ENCODE results near the gene GALNT5. TPM values are rescaled to one million over a fixed set of nuclear protein-coding genes. Genes with fewer than 3 reads are reported as not detected.

The GALNT5 gene
- total and polyA plus RNA-seq, 9 donors = 1.5 to 9.6 (median 4.7) TPM

GRCh38 chr2:157304811-157305722, 47.6 kb downstream of the GALNT5 start:
- H3K4me1 ChIP-seq (ENCODE audit: control insufficient read depth, insufficient read depth, low read length) = peaks cover 2% of the 10 kb centered on the region
- no peaks in the 10 kb centered on the region for H3K9me3 ChIP-seq (replicated peaks; ENCODE audit: control insufficient read depth, low read depth, low read length)
- WGBS (ENCODE audit: insufficient coverage) = no CpG with 5 or more reads among the region's 3 CpGs
- H3K27me3 ChIP-seq (ENCODE audit: control insufficient read depth, insufficient read depth, low read length) = no peaks in the 10 kb centered on the region
- H3K4me3 ChIP-seq (ENCODE audit: low read length) = no peak overlapping the region
- H3K36me3 ChIP-seq (ENCODE audit: control insufficient read depth, insufficient read depth, low read length) = no peaks in the 10 kb centered on the region
- DNase-seq = peak; percentile 62
- H3K27ac ChIP-seq (ENCODE audit: low read length) = no peak overlapping the region

- no peaks in the 10 kb centered on the region for H3K27me3 ChIP-seq (ENCODE audit: control insufficient read depth, insufficient read depth, low read length)
- peaks cover 2% of the 10 kb centered on the region for H3K4me1 ChIP-seq (ENCODE audit: control insufficient read depth, insufficient read depth, low read length)
- H3K9me3 ChIP-seq (replicated peaks; ENCODE audit: control insufficient read depth, low read depth, low read length) = no peaks in the 10 kb centered on the region
- no peak for DNase-seq
- no peak overlapping the region for H3K4me3 ChIP-seq (ENCODE audit: low read length)
- no peak overlapping the region for H3K27ac ChIP-seq (ENCODE audit: low read length)
- no CpG with 5 or more reads among the region's 4 CpGs for WGBS (ENCODE audit: insufficient coverage)
- no peaks in the 10 kb centered on the region for H3K36me3 ChIP-seq (ENCODE audit: control insufficient read depth, insufficient read depth, low read length)
Measured at GRCh38 chr2:157305723-157306110, 48.2 kb downstream of the GALNT5 start.

GRCh38 chr2:157307021-157307420, 49.5 kb downstream of the GALNT5 start:
- Histone ChIP-seq H3K36me3 (ENCODE audit: control insufficient read depth, insufficient read depth, low read length) (no peaks in the 10 kb centered on the region), H3K4me1 (ENCODE audit: control insufficient read depth, insufficient read depth, low read length) (peaks cover 2% of the 10 kb centered on the region)

GRCh38 chr2:157309878-157310277, 52.4 kb downstream of the GALNT5 start:
- Histone ChIP-seq H3K36me3 (ENCODE audit: control insufficient read depth, insufficient read depth, low read length) (no peaks in the 10 kb centered on the region), H3K4me1 (ENCODE audit: control insufficient read depth, insufficient read depth, low read length) (peaks cover 2% of the 10 kb centered on the region), H3K27me3 (ENCODE audit: control insufficient read depth, insufficient read depth, low read length) (no peaks in the 10 kb centered on the region), H3K4me3 (ENCODE audit: low read length) (no peak overlapping the region), H3K27ac (ENCODE audit: low read length) (no peak overlapping the region), H3K9me3 (replicated peaks; ENCODE audit: control insufficient read depth, low read depth, low read length) (no peaks in the 10 kb centered on the region)
- no CpG with 5 or more reads among the region's 2 CpGs for WGBS (ENCODE audit: insufficient coverage)
- DNase-seq = no peak

More at GRCh38 chr2:157307021-157307420, 49.5 kb downstream of the GALNT5 start:
- H3K4me3 ChIP-seq (ENCODE audit: low read length) = no peak overlapping the region
- H3K9me3 ChIP-seq (replicated peaks; ENCODE audit: control insufficient read depth, low read depth, low read length) = no peaks in the 10 kb centered on the region
- no peak for DNase-seq
- no peak overlapping the region for H3K27ac ChIP-seq (ENCODE audit: low read length)
- WGBS (ENCODE audit: insufficient coverage) = no CpG with 5 or more reads among the region's 1 CpG
- no peaks in the 10 kb centered on the region for H3K27me3 ChIP-seq (ENCODE audit: control insufficient read depth, insufficient read depth, low read length)

- Histone ChIP-seq H3K9me3 (replicated peaks; ENCODE audit: control insufficient read depth, low read depth, low read length) (no peaks in the 10 kb centered on the region), H3K36me3 (ENCODE audit: control insufficient read depth, insufficient read depth, low read length) (no peaks in the 10 kb centered on the region), H3K4me1 (ENCODE audit: control insufficient read depth, insufficient read depth, low read length) (no peaks in the 10 kb centered on the region), H3K27ac (ENCODE audit: low read length) (no peak overlapping the region), H3K4me3 (ENCODE audit: low read length) (no peak overlapping the region), H3K27me3 (ENCODE audit: control insufficient read depth, insufficient read depth, low read length) (no peaks in the 10 kb centered on the region)
- WGBS (ENCODE audit: insufficient coverage) = no CpG with 5 or more reads among the region's 1 CpG
- no peak for DNase-seq
Measured at GRCh38 chr2:157311706-157312105, 54.2 kb downstream of the GALNT5 start.

GRCh38 chr2:157312866-157313486, 55.5 kb downstream of the GALNT5 start:
- Histone ChIP-seq H3K4me3 (ENCODE audit: low read length) (no peak overlapping the region), H3K36me3 (ENCODE audit: control insufficient read depth, insufficient read depth, low read length) (no peaks in the 10 kb centered on the region), H3K4me1 (ENCODE audit: control insufficient read depth, insufficient read depth, low read length) (no peaks in the 10 kb centered on the region), H3K27ac (ENCODE audit: low read length) (no peak overlapping the region), H3K9me3 (replicated peaks; ENCODE audit: control insufficient read depth, low read depth, low read length) (no peaks in the 10 kb centered on the region), H3K27me3 (ENCODE audit: control insufficient read depth, insufficient read depth, low read length) (no peaks in the 10 kb centered on the region)
- DNase-seq = no peak
- no CpG with 5 or more reads among the region's 1 CpG for WGBS (ENCODE audit: insufficient coverage)

GRCh38 chr2:157315901-157316300, 58.4 kb downstream of the GALNT5 start:
- H3K27me3 ChIP-seq (ENCODE audit: control insufficient read depth, insufficient read depth, low read length) = no peaks in the 10 kb centered on the region
- H3K4me1 ChIP-seq (ENCODE audit: control insufficient read depth, insufficient read depth, low read length) = no peaks in the 10 kb centered on the region
- H3K27ac ChIP-seq (ENCODE audit: low read length) = no peak overlapping the region
- WGBS (ENCODE audit: insufficient coverage) = 40% methylated on average over 1 of the region's 4 CpGs
- no peak overlapping the region for H3K4me3 ChIP-seq (ENCODE audit: low read length)
- H3K36me3 ChIP-seq (ENCODE audit: control insufficient read depth, insufficient read depth, low read length) = no peaks in the 10 kb centered on the region
- no peak for DNase-seq
- H3K9me3 ChIP-seq (replicated peaks; ENCODE audit: control insufficient read depth, low read depth, low read length) = no peaks in the 10 kb centered on the region

- H3K4me1 ChIP-seq (ENCODE audit: control insufficient read depth, insufficient read depth, low read length) = no peaks in the 10 kb centered on the region
- no peak overlapping the region for H3K27ac ChIP-seq (ENCODE audit: low read length)
- 100% methylated on average over 2 of the region's 2 CpGs for WGBS (ENCODE audit: insufficient coverage)
Measured at GRCh38 chr2:157318884-157319283, 61.4 kb downstream of the GALNT5 start.

GRCh38 chr2:157319795-157320194, 62.3 kb downstream of the GALNT5 start:
- Histone ChIP-seq H3K36me3 (ENCODE audit: control insufficient read depth, insufficient read depth, low read length) (no peaks in the 10 kb centered on the region), H3K27me3 (ENCODE audit: control insufficient read depth, insufficient read depth, low read length) (no peaks in the 10 kb centered on the region), H3K9me3 (replicated peaks; ENCODE audit: control insufficient read depth, low read depth, low read length) (no peaks in the 10 kb centered on the region), H3K27ac (ENCODE audit: low read length) (no peak overlapping the region), H3K4me1 (ENCODE audit: control insufficient read depth, insufficient read depth, low read length) (no peaks in the 10 kb centered on the region), H3K4me3 (ENCODE audit: low read length) (no peak overlapping the region)
- no peak for DNase-seq
- no CpG with 5 or more reads among the region's 2 CpGs for WGBS (ENCODE audit: insufficient coverage)

More at GRCh38 chr2:157318884-157319283, 61.4 kb downstream of the GALNT5 start:
- Histone ChIP-seq H3K27me3 (ENCODE audit: control insufficient read depth, insufficient read depth, low read length) (no peaks in the 10 kb centered on the region), H3K4me3 (ENCODE audit: low read length) (no peak overlapping the region), H3K36me3 (ENCODE audit: control insufficient read depth, insufficient read depth, low read length) (no peaks in the 10 kb centered on the region), H3K9me3 (replicated peaks; ENCODE audit: control insufficient read depth, low read depth, low read length) (no peaks in the 10 kb centered on the region)
- no peak for DNase-seq

- Histone ChIP-seq H3K9me3 (replicated peaks; ENCODE audit: control insufficient read depth, low read depth, low read length) (no peaks in the 10 kb centered on the region), H3K27me3 (ENCODE audit: control insufficient read depth, insufficient read depth, low read length) (no peaks in the 10 kb centered on the region), H3K4me3 (ENCODE audit: low read length) (no peak overlapping the region), H3K4me1 (ENCODE audit: control insufficient read depth, insufficient read depth, low read length) (no peaks in the 10 kb centered on the region), H3K36me3 (ENCODE audit: control insufficient read depth, insufficient read depth, low read length) (no peaks in the 10 kb centered on the region), H3K27ac (ENCODE audit: low read length) (no peak overlapping the region)
- no peak for DNase-seq
Measured at GRCh38 chr2:157320409-157320808, 62.9 kb downstream of the GALNT5 start.
